CD14-positive monocyte (primary cell): ENCODE results near the gene ARHGEF40. TPM values are rescaled to one million over a fixed set of nuclear protein-coding genes. Genes with fewer than 3 reads are reported as not detected.

Experiments used
- DNase-seq, 3 donors: peaks; one replicate each; pipeline ENCODE4 v3.0.0-alpha.2; 2011 to 2022
- H2AFZ ChIP-seq: 2 replicates; pipeline ENCODE4 v1.6.0; 2012; ENCODE audit warnings: mild to moderate bottlenecking, low read depth, low read length, inconsistent platforms; ENCODE audit not compliant: insufficient read depth, poor library complexity, severe bottlenecking
- H3K27ac ChIP-seq, 2 donors: 1 replicate in 1 of 2; 2 replicates in 1 of 2; pipeline ENCODE4 v1.5.1; 2012 to 2013; ENCODE audit warnings: low read length in 2 of 2, control low read depth in 1 of 2, inconsistent platforms in 1 of 2, low read depth in 1 of 2, mild to moderate bottlenecking in 1 of 2
- H3K27me3 ChIP-seq, 2 donors: one replicate each; pipeline versions ENCODE4 v1.6.0 to v1.6.1; 2011 to 2013; ENCODE audit warnings: low read length in 2 of 2; ENCODE audit not compliant: control insufficient read depth in 2 of 2, insufficient read depth in 2 of 2
- H3K36me3 ChIP-seq, 2 donors: replicated peaks in 1 of 2; 1 replicate in 1 of 2; 2 replicates in 1 of 2; pipeline versions ENCODE4 v1.5.1 to v1.6.1; 2012 to 2013; ENCODE audit warnings: low read length in 2 of 2, control low read depth in 1 of 2, inconsistent platforms in 1 of 2, mild to moderate bottlenecking in 1 of 2; ENCODE audit not compliant: insufficient read depth in 2 of 2, control insufficient read depth in 1 of 2
- H3K4me1 ChIP-seq, 2 donors: 1 replicate in 1 of 2; 2 replicates in 1 of 2; pipeline versions ENCODE4 v1.5.1 to v1.6.1; 2012 to 2013; ENCODE audit warnings: low read length in 2 of 2, control low read depth in 1 of 2, inconsistent platforms in 1 of 2, mild to moderate bottlenecking in 1 of 2, moderate library complexity in 1 of 2; ENCODE audit not compliant: insufficient read depth in 2 of 2, control insufficient read depth in 1 of 2
- H3K4me2 ChIP-seq: replicated peaks from 2 replicates; pipeline ENCODE3; 2012; ENCODE audit warnings: low read length, moderate library complexity, mild to moderate bottlenecking; ENCODE audit not compliant: poor library complexity, severe bottlenecking; ENCODE audit errors: extremely low read depth
- H3K4me3 ChIP-seq, 3 experiments: fragments of 200-600 bp in 1 of 3; sonication (generic) in 1 of 3; replicated peaks in 1 of 3; 1 replicate in 2 of 3; 2 replicates in 1 of 3; pipeline ENCODE4 v1.5.1; 2011 to 2013; ENCODE audit warnings: low read length in 3 of 3, mild to moderate bottlenecking in 3 of 3, control low read depth in 2 of 3, low read depth in 2 of 3, inconsistent platforms in 1 of 3, moderate library complexity in 1 of 3
- H3K79me2 ChIP-seq: 2 replicates; pipeline ENCODE4 v1.6.0; 2012; ENCODE audit warnings: mild to moderate bottlenecking, control low read depth, inconsistent platforms, low read length, moderate library complexity; ENCODE audit not compliant: insufficient read depth
- H3K9ac ChIP-seq: 2 replicates; pipeline ENCODE4 v1.6.0; 2017; ENCODE audit warnings: low read length, mild to moderate bottlenecking; ENCODE audit not compliant: insufficient read depth, poor library complexity, severe bottlenecking
- H3K9me3 ChIP-seq, 2 donors: replicated peaks in 1 of 2; 1 replicate in 1 of 2; 2 replicates in 1 of 2; pipeline versions ENCODE4 v1.5.1 to v1.6.1; 2012 to 2013; ENCODE audit warnings: low read length in 2 of 2, control low read depth in 1 of 2; ENCODE audit not compliant: control insufficient read depth in 1 of 2, insufficient read depth in 1 of 2
- H4K20me1 ChIP-seq: 2 replicates; pipeline ENCODE4 v1.6.0; 2012; ENCODE audit warnings: mild to moderate bottlenecking, low read length, control low read depth, moderate library complexity; ENCODE audit not compliant: insufficient read depth
- H3K27ac Mint-ChIP-seq, 7 donors: one replicate each; pipeline ENCODE4 v1.8.0; 2020; ENCODE audit warnings: mild to moderate bottlenecking in 7 of 7, mixed read lengths in 7 of 7, moderate library complexity in 6 of 7, inconsistent platforms in 2 of 7
- H3K27me3 Mint-ChIP-seq, 3 donors: one replicate each; pipeline ENCODE4 v1.8.0; 2021 to 2022; ENCODE audit warnings: low read depth in 3 of 3, mild to moderate bottlenecking in 3 of 3, mixed read lengths in 3 of 3, moderate library complexity in 3 of 3, inconsistent platforms in 1 of 3
- H3K36me3 Mint-ChIP-seq, 2 donors: one replicate each; pipeline ENCODE4 v1.8.0; 2020; ENCODE audit warnings: mixed read lengths in 2 of 2, inconsistent platforms in 1 of 2, mild to moderate bottlenecking in 1 of 2
- H3K4me1 Mint-ChIP-seq: one replicate; pipeline ENCODE4 v1.8.0; 2020; ENCODE audit warnings: mild to moderate bottlenecking, mixed read lengths
- H3K4me3 Mint-ChIP-seq, 2 donors: one replicate each; pipeline ENCODE4 v1.8.0; 2020; ENCODE audit warnings: mild to moderate bottlenecking in 2 of 2, mixed read lengths in 2 of 2, moderate library complexity in 1 of 2
- H3K9me3 Mint-ChIP-seq, 7 donors: one replicate each; pipeline ENCODE4 v1.8.0; 2020 to 2022; ENCODE audit warnings: mixed read lengths in 7 of 7, mild to moderate bottlenecking in 6 of 7, moderate library complexity in 6 of 7, inconsistent platforms in 2 of 7
- CTCF ChIP-seq: fragments of 200-600 bp; IDR thresholded peaks from one replicate; pipeline ENCODE4 v1.8.0; 2022; ENCODE audit warnings: antibody characterized with exemption, mild to moderate bottlenecking
- WGBS: methylation state at CpG from one replicate; pipeline ENCODE4 v1.1.5; 2013; ENCODE audit warnings: missing lambda C conversion rate; ENCODE audit not compliant: insufficient coverage; 5-methylcytosine and 5-hydroxymethylcytosine counted together
- intact Hi-C, 2 donors: fragments of 100-400 bp; cut with micrococcal nuclease; formaldehyde crosslinking; loops; one replicate each; pipeline versions ENCODE4 v1.15.0 to v1.15.1; 2023
- polyA plus RNA-seq, 3 donors: library from polyadenylated mRNA; depleted of rRNA in 1 of 3; unstranded in 2 of 3; stranded (reverse) in 1 of 3; fragments of 300-500 nt in 2 of 3; fragments of >200 nt in 1 of 3; fragmentation: Illumina TruSeq in 2 of 3; gene quantifications; 1 replicate in 2 of 3; 2 replicates in 1 of 3; pipeline ENCODE4 v1.2.3, GENCODE V29; 2012 to 2021

ARHGEF40 gene
- polyA plus RNA-seq, 3 donors: 12.1 to 114 (median 15.3) TPM

- Histone ChIP-seq H3K79me2 (no peaks in the 10 kb centered on the region), H3K4me1 (no peaks in the 10 kb centered on the region), H3K27me3 (peaks cover 0 to 8% of the 10 kb centered on the region in 2 donors), H3K9me3 (no peaks in the 10 kb centered on the region), H3K36me3 (no peaks in the 10 kb centered on the region), H3K27ac (no peak overlapping the region), H3K4me3 (no peak overlapping the region), H4K20me1 (no peaks in the 10 kb centered on the region), H3K4me2 (no peak overlapping the region), H3K9ac (no peak overlapping the region), H2AFZ (no peak overlapping the region)
- intact Hi-C loops: loop anchor here in 1 of 2 donors (5.0 kb wide), 1 partner anchor 42 kb away; no protein-coding TSS in a partner anchor
- H3K27me3 Mint-ChIP-seq: peaks cover 5 to 11% (median 9%) of the 10 kb centered on the region in 3 donors
- no peak for TF ChIP-seq CTCF
- WGBS: 98% methylated on average over 5 of the region's 5 CpGs
- H3K4me3 Mint-ChIP-seq: no peak overlapping the region
- no peak overlapping the region for H3K27ac Mint-ChIP-seq
- H3K9me3 Mint-ChIP-seq: no peaks in the 10 kb centered on the region
- H3K4me1 Mint-ChIP-seq: no peaks in the 10 kb centered on the region
- DNase-seq: no peak
- H3K36me3 Mint-ChIP-seq: no peaks in the 10 kb centered on the region
Observed at GRCh38 chr14:21058903-21059302, 11.2 kb upstream of the ARHGEF40 start.

- H3K27me3 Mint-ChIP-seq: peaks cover 5 to 13% (median 11%) of the 10 kb centered on the region in 3 donors
- Histone ChIP-seq H3K4me3 (no peak overlapping the region), H3K4me2 (no peak overlapping the region), H3K79me2 (no peaks in the 10 kb centered on the region), H3K9me3 (no peaks in the 10 kb centered on the region), H2AFZ (no peak overlapping the region), H3K36me3 (no peaks in the 10 kb centered on the region), H4K20me1 (no peaks in the 10 kb centered on the region), H3K27me3 (peaks cover 0 to 8% of the 10 kb centered on the region in 2 donors), H3K4me1 (no peaks in the 10 kb centered on the region), H3K27ac (no peak overlapping the region), H3K9ac (no peak overlapping the region)
- no peak for TF ChIP-seq CTCF
- no peaks in the 10 kb centered on the region for H3K36me3 Mint-ChIP-seq
- no peak for DNase-seq
- H3K4me3 Mint-ChIP-seq: no peak overlapping the region
- H3K27ac Mint-ChIP-seq: no peak overlapping the region
- no peaks in the 10 kb centered on the region for H3K4me1 Mint-ChIP-seq
- peaks cover 0 to under 1% (median 0%) of the 10 kb centered on the region in 7 donors for H3K9me3 Mint-ChIP-seq
- intact Hi-C loops: loop anchor here (5.0 to 10.0 kb wide), 2 partner anchors 43 to 45 kb away; no protein-coding TSS in a partner anchor
- WGBS: 90% methylated on average over 4 of the region's 8 CpGs
Observed at GRCh38 chr14:21059842-21060613, 10.1 kb upstream of the ARHGEF40 start.
